Raji (cell line): Measurements from ENCODE around the gene KDM6A.

Experiments used
- POLR2A ChIP-seq: IDR thresholded peaks from 2 replicates; pipeline ENCODE4 v1.6.1; 2011; ENCODE audit warnings: low read depth, low read length, control low read depth; ENCODE audit not compliant: insufficient read depth

KDM6A gene

DNA sequence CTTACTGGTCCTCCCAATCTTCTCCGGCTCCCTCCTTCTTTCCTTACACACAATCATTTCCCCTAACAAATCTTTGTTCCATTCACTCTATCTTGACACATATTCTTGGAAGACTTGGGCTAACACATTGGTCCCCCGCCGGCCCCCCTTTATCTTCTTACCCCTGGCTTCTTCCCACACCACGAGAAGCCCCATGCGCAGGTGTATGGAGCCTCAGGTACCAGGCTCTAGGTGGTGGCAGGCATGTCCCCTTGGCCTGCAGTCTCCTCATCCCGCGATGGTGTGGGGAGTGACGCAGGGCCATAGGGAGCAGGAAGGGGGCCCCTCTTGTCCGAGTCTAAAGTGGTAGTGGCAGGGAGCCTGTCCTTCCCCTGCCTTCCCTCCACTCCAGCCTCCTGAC, 277.8 kb downstream of the KDM6A start:
- TF ChIP-seq POLR2A, result no peak

- no peak for TF ChIP-seq POLR2A
Observed at GRCh38 chrX:45154033-45154360, 281.0 kb downstream of the KDM6A start.

- no peak for TF ChIP-seq POLR2A
Observed at GRCh38 chrX:45154462-45154861, 281.5 kb downstream of the KDM6A start.

DNA sequence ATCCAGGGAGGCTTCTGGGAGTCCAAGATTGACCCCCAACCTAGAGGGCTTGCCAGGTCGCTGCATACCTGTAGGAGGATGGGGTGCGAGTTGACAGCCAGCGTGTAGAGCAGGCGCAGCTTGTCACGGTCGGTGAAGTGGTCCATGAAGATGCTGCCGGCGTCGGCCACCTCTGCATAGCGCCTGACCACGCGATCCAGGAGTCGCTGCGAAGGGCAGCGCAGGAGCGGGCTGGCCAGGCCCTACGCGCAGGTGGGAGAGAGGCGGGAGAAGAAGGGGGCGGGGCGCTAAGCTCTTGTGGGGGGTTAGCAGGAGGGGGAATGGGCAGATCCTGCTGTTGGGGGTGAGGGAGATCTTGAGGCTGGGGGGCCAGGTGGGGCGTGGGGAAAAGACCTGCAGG, 284.7 kb downstream of the KDM6A start:
- TF ChIP-seq POLR2A, result no peak
